GM18499 (cell line): ENCODE data around the gene GBE1.

Experiments used
- ATAC-seq: cut with Tn5 transposase; IDR thresholded peaks from one replicate; pipeline ENCODE4 v1.9.1; 2021; ENCODE audit warnings: moderate number of reproducible peaks; ENCODE audit not compliant: insufficient read depth, unreplicated experiment

GBE1 gene

GRCh38 chr3:81638480-81638879, 123.0 kb downstream of the GBE1 start:
- ATAC-seq = no peak

GRCh38 chr3:81632659-81633058, 128.8 kb downstream of the GBE1 start:
- no peak for ATAC-seq

- no peak for ATAC-seq
These were observed 136.7 kb downstream of the GBE1 start for GRCh38 chr3:81624756-81625155.

GRCh38 chr3:81622395-81622794, 139.1 kb downstream of the GBE1 start:
- no peak for ATAC-seq

- no peak for ATAC-seq
These were observed 140.2 kb downstream of the GBE1 start for GRCh38 chr3:81621277-81621676.

GRCh38 chr3:81620849-81621248, 140.6 kb downstream of the GBE1 start:
- no peak for ATAC-seq

- no peak for ATAC-seq
These were observed 148.7 kb downstream of the GBE1 start for GRCh38 chr3:81612768-81613167.

GRCh38 chr3:81602781-81603180, 158.7 kb downstream of the GBE1 start:
- ATAC-seq = no peak

GRCh38 chr3:81601707-81602305, 159.6 kb downstream of the GBE1 start:
- no peak for ATAC-seq

- no peak for ATAC-seq
These were observed 169.3 kb downstream of the GBE1 start for GRCh38 chr3:81592101-81592500.

GRCh38 chr3:81585937-81586336, 175.5 kb downstream of the GBE1 start:
- ATAC-seq = no peak

GRCh38 chr3:81585056-81585455, 176.4 kb downstream of the GBE1 start:
- no peak for ATAC-seq

- ATAC-seq = no peak
These were observed 179.4 kb downstream of the GBE1 start for GRCh38 chr3:81581966-81582599.

GRCh38 chr3:81580355-81580754, 181.1 kb downstream of the GBE1 start:
- no peak for ATAC-seq

GRCh38 chr3:81579744-81580143, 181.7 kb downstream of the GBE1 start:
- no peak for ATAC-seq

- ATAC-seq = no peak
These were observed 189.2 kb downstream of the GBE1 start for GRCh38 chr3:81572201-81572756.

GRCh38 chr3:81568378-81568777, 193.1 kb downstream of the GBE1 start:
- no peak for ATAC-seq

GRCh38 chr3:81565041-81565440, 196.4 kb downstream of the GBE1 start:
- no peak for ATAC-seq

GRCh38 chr3:81558106-81558505, 203.3 kb downstream of the GBE1 start:
- no peak for ATAC-seq

- ATAC-seq = no peak
These were observed 206.6 kb downstream of the GBE1 start for GRCh38 chr3:81554801-81555200.

- no peak for ATAC-seq
These were observed 207.1 kb downstream of the GBE1 start for GRCh38 chr3:81554388-81554787.

- no peak for ATAC-seq
These were observed 211.0 kb downstream of the GBE1 start for GRCh38 chr3:81550415-81550814.
